ENCODE measurements around the gene SFMBT2.

GRCh38 chr10:7250236-7250635, 160.6 kb downstream of the SFMBT2 start:
- TF ChIP-seq POLR2AphosphoS5 (IDR thresholded peaks at IDR 0.05; ENCODE audit: borderline replicate concordance, low read depth, low read length) (no peak), EZH2 (IDR thresholded peaks at IDR 0.05) (no peak)

Measured in SK-N-MC (cell line).